ENCODE data around the gene TGFBR3L. TPM values are rescaled to one million over a fixed set of nuclear protein-coding genes. Genes with fewer than 3 reads are reported as not detected.

TGFBR3L gene
- total and polyA plus RNA-seq, 9 donors = 0.18 to 6.9 (median 1.0) TPM; not detected in 6

- intact Hi-C loops (cut with DNase I) = no loop called here
- Histone ChIP-seq H3K27ac (no peak overlapping the region), H3K4me1 (ENCODE audit: insufficient read depth) (peaks cover 4% of the 10 kb centered on the region), H3K27me3 (peaks cover 1% of the 10 kb centered on the region), H3K36me3 (no peaks in the 10 kb centered on the region), H3K9me3 (no peaks in the 10 kb centered on the region), H3K4me3 (no peak overlapping the region)
- no peak for TF ChIP-seq CTCF (IDR thresholded peaks at IDR 0.05)
- TF ChIP-seq POLR2A (IDR thresholded peaks at IDR 0.05) = no peak
- TF ChIP-seq EP300 (IDR thresholded peaks at IDR 0.05) = no peak
- 87 to 93% (median 90%) methylated on average over 49 to 54 of the region's 54 CpGs for WGBS, 3 donors
- DNase-seq = peak in 3 of 5 donors; percentile 30 to 43 (median 33)
Measured at GRCh38 chr19:7910321-7911161, 4.1 kb upstream of the TGFBR3L start.

GRCh38 chr19:7911508-7912143, 3.0 kb upstream of the TGFBR3L start:
- H3K9me3 ChIP-seq = no peaks in the 10 kb centered on the region
- TF ChIP-seq EP300 (IDR thresholded peaks at IDR 0.05) = no peak
- no peak for TF ChIP-seq CTCF (IDR thresholded peaks at IDR 0.05)
- TF ChIP-seq POLR2A (IDR thresholded peaks at IDR 0.05) = no peak
- DNase-seq = peak in 3 of 5 donors; percentile 11 to 38 (median 25)
- no peak overlapping the region for H3K4me3 ChIP-seq
- H3K4me1 ChIP-seq (ENCODE audit: insufficient read depth) = peaks cover 3% of the 10 kb centered on the region
- WGBS, 3 donors = 85 to 87% (median 87%) methylated on average over 18 of the region's 18 CpGs
- no peak overlapping the region for H3K27ac ChIP-seq
- peaks cover 6% of the 10 kb centered on the region for H3K27me3 ChIP-seq
- intact Hi-C loops (cut with DNase I) = no loop called here
- no peaks in the 10 kb centered on the region for H3K36me3 ChIP-seq

- DNase-seq = peak in 3 of 5 donors; percentile 29 to 43 (median 30)
- intact Hi-C loops (cut with DNase I) = no loop called here
- H3K36me3 ChIP-seq = no peaks in the 10 kb centered on the region
- H3K27ac ChIP-seq = no peak overlapping the region
- peaks cover 3% of the 10 kb centered on the region for H3K4me1 ChIP-seq (ENCODE audit: insufficient read depth)
- TF ChIP-seq CTCF (IDR thresholded peaks at IDR 0.05) = no peak
- TF ChIP-seq EP300 (IDR thresholded peaks at IDR 0.05) = no peak
- no peak for TF ChIP-seq POLR2A (IDR thresholded peaks at IDR 0.05)
- H3K4me3 ChIP-seq = no peak overlapping the region
- 83 to 88% (median 88%) methylated on average over 25 to 31 of the region's 31 CpGs for WGBS, 3 donors
- no peaks in the 10 kb centered on the region for H3K9me3 ChIP-seq
- peaks cover 6% of the 10 kb centered on the region for H3K27me3 ChIP-seq
Measured at GRCh38 chr19:7912144-7912696, 2.4 kb upstream of the TGFBR3L start.

DNA sequence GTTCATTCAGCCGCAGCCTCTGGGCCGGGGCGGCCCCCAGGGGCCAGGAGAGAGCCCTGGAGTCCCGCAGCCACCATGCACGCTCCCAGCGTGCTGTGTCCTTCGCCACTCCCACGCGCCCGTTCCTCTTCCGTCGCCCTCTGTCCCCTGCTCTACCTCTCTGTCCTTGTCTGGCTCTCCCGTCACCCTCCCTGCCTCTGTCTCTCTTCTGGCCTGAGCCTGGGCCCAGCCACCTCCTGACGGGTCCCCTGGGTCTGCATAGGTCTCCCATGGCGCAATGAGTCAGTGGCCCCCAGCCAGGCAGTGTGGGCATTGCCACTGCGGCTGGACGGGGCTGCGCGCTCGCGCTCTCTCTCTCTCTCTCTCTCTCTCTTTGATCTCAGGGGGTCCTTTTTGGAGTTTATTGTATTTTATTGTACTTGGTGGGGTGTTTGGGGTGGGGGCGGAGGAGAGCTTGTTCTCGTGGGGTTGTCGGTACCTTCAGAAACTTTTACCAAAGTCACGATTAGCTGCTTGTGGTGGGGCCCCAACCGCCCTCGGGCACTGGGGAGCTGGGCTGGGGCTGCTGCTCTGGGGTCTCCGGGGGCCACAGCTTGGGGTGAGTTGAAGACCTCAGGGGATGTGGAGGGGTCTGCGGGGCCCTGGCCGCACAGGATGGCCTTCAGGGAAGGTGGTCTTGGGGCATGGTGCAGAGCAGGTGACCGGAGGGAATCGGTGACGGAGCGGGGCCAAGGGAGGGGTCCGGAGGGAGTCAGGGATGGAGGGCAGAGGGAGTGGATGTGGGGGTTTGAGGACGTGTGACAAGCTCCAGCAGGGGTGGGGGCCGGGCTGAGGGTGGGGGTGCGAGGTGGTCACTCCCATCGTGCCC, 1.7 kb upstream of the TGFBR3L start:
- H3K4me3 ChIP-seq = no peak overlapping the region
- TF ChIP-seq POLR2A (IDR thresholded peaks at IDR 0.05) (no peak), CTCF (IDR thresholded peaks at IDR 0.05) (no peak), EP300 (IDR thresholded peaks at IDR 0.05) (no peak)
- DNase-seq = peak in 3 of 5 donors; percentile 24 to 39 (median 26)
- WGBS, 3 donors = 87 to 92% (median 88%) methylated on average over 38 to 39 of the region's 39 CpGs
- no peaks in the 10 kb centered on the region for H3K9me3 ChIP-seq
- peaks cover 6% of the 10 kb centered on the region for H3K27me3 ChIP-seq
- intact Hi-C loops (cut with DNase I) = no loop called here
- peaks cover 6% of the 10 kb centered on the region for H3K4me1 ChIP-seq (ENCODE audit: insufficient read depth)
- no peaks in the 10 kb centered on the region for H3K36me3 ChIP-seq
- H3K27ac ChIP-seq = no peak overlapping the region

Data from ovary (tissue), 9 donors.